Stimulated activated CD4-positive, alpha-beta T cell treated with anti-CD3 and anti-CD28 coated beads, Interleukin-12 subunit alpha, Interleukin-12 subunit beta, amount 100 ng/mL, for 4 hours (primary cell): ENCODE data around the gene DMRT1.
"Not testable (repeated sequence)": the region's sequence is repeated elsewhere in the genome, so short reads cannot be mapped to it uniquely, and the experiment has no call there.

Experiments used
- DNase-seq: peaks from one replicate; pipeline ENCODE4 v3.0.0-alpha.2; 2020

The DMRT1 gene

GRCh38 chr9:972501-973294, 131.2 kb downstream of the DMRT1 start:
- no peak for DNase-seq

DNA sequence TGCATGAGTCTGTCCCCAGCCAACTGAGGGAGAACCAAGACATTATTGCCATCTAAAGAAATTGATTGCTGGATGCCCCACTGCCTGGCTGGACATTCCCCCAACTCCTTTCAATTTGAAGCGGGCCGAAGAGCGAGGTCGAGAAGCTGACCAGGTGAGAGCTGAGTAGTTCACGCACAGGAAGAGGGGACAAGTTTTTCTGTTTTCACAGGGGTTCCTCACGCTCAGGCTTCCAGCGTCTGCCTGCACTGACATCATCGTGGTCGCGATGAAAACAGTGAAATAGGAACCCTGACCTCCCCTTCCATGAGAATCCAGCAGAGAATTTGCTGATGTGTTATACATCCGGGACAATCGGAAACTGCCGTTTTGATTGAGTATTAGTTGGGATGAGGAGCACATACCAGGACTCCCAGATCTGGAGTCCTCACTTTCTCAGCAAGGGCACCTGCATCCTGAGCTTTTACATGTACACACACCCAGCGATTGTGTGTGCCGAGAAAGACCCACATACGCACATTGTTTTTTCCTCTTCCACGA, 131.9 kb downstream of the DMRT1 start:
- no peak for DNase-seq

DNA sequence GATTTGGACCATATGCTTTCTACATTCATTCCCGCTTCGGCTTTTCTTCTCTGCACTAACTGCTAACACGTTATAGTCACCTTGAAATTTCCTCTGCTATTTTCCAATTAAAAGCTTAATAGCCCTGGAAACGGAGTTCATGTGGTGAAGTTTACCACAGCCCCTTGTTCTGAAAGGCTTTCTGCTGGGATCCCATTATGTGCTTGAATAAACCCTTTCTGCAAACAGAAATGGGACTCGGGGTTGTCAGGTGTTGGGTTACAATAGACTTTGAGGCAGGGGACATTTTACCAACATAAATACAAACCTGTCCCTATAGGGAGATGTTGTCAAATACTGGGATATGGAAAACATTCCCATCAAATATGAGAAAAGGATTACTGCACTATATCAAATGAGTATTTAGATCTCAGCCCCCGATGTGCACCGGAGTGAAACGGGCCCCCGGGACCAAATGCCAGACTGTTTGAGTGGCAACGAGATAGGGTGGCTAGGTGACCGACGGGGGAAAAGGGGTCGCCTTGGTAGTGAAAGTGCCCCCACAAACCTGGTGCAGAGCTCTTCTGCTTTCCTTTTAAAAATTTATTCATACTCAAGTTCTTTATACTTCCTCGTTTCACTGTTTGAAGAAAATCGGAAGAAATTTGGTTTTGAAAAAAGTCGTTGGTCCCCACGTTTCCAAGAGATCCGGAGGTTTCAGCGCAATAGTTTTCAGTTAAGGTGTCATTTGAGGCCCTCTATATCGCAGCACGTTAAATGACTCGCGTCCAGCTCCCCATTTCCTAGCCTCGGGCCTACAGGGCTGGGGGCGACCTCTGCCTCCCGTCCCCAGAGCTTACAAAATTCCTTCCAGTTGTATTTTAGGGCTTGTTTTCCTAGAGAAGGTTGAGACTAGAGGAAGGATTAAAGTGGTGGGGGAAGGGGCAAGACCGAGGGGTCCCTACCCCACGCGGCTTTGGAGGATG, 132.8 kb downstream of the DMRT1 start:
- no peak for DNase-seq

GRCh38 chr9:974996-975739, 133.7 kb downstream of the DMRT1 start:
- DNase-seq, result no peak

GRCh38 chr9:975740-976257, 134.3 kb downstream of the DMRT1 start:
- DNase-seq, result no peak

GRCh38 chr9:976258-976942, 134.9 kb downstream of the DMRT1 start, which contains the start of gene DMRT3:
DMRT3 (plus strand) TSS chr9:976655; CDS start chr9:977002, 347 bp downstream.
- DNase-seq, result no peak

GRCh38 chr9:976943-977837, 135.7 kb downstream of the DMRT1 start:
- no peak for DNase-seq

DNA sequence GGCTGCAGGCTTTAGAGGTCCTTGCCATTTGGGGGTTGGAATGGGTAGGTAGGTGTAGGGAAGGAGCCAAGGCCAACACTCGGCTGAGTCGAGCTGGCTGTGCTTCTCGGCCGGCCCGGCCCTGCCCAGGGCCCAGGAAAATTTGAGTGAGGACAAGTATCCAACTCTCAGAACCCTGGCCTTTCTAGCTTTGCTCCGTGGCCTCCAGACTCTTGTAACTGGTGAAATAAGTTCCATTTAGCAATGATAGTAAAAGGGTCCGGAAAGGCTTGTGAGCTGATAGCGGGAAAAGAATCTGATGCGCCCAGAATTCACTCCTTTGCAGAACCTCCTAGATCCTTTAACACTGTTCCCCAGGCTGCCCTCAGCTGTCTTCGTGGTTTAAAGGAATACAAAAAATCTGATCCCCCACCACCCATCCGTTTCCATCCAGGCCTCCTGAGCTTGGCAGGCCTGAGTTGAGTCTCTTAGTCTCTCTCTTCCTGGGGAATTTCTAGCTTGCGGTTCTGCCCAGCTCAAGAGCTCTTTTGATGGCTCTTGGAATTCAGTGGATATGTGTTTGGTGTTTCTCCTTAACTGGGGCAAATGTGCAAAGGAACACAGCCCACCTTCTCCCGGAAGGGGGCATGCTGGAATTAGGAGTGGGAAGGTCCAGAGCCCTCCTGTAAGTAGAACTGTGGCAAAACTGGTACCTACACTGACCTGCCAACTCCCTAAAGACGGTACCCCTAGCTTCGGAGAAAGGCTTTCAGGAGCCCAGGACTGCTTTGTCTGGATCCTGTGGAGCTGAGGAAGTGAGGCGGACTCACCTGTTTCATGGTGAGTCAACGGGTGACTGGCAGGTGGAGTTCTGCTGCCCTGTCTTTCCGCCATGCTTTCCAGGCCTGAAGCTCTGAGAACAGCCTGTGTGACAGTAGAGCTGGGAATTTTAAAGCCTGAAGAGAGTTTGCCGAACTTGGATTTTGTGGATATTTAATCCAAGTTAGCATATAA, 136.6 kb downstream of the DMRT1 start:
- DNase-seq, result no peak

- DNase-seq, result no peak
These were observed 138.5 kb downstream of the DMRT1 start for GRCh38 chr9:979983-980382.

- no peak for DNase-seq
These were observed 139.1 kb downstream of the DMRT1 start for GRCh38 chr9:980640-981039.

GRCh38 chr9:981491-981898, 140.0 kb downstream of the DMRT1 start:
- DNase-seq, result no peak

GRCh38 chr9:982394-983230, 141.1 kb downstream of the DMRT1 start:
- DNase-seq, result no peak

- DNase-seq, result no peak
These were observed 152.5 kb downstream of the DMRT1 start for GRCh38 chr9:994005-994404.

- DNase-seq, result no peak
These were observed 153.7 kb downstream of the DMRT1 start for GRCh38 chr9:995192-995591.

DNA sequence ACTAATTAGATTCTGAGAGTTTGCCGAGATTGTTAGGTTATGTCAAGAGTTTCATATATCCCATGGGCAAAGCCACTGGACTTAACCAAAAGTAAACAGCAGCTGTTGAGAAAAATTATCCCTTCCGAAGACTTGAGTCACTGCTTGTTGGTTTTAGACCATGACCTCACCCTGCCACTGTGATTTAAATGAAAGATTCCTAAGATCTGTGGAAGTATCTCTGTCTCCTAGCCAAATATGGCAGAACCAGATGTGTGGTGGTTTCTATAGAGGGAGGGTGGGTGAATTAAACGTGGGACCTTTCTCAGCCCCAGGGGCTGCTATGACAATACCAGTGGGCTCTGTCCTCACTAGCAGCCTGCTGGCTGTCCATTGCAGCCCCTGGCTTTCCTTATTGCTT, 154.3 kb downstream of the DMRT1 start:
- no peak for DNase-seq

DNA sequence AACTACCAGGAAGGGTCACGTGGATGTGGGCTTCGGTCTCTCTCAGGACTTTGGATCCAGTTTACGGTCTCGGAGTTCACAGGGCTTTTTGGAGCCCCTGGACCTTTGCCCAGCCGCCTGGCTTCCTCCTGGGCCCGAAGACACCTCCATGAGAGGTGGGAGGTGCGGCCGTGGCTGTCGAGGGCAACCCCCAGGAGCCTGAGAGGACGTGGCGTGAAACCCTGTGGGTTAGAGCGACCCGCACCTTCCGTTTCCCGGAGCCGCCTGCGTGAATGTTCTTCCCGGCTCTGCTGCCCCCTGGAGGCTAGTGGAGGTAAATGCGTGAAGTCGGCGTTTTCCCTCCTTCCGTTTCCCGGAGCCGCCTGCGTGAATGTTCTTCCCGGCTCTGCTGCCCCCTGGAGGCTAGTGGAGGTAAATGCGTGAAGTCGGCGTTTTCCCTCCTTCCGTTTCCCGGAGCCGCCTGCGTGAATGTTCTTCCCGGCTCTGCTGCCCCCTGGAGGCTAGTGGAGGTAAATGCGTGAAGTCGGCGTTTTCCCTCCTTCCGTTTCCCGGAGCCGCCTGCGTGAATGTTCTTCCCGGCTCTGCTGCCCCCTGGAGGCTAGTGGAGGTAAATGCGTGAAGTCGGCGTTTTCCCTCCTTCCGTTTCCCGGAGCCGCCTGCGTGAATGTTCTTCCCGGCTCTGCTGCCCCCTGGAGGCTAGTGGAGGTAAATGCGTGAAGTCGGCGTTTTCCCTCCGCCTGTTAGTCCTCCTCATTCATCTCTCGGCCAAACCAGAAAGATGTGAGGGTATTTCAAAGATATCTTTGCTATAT, 157.0 kb downstream of the DMRT1 start:
- DNase-seq, result not testable (repeated sequence)

DNA sequence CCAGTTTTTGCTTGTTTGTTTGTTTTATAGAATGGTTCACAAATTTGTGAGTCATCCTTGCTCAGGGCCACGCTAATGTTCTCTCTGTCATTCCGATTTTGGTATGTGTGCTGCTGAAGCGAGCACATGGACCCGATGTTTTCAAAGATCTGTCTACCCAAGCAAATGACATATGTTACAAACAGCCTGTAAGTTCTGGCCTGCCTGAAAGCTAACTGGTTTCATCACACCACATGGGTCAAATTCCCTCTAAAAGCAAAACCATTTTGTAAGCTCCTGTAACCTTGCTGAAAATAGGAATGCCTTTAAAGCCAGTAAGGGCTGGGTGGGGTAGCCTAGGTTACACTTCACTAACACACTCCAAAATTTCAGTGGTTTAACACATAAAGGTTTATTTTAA, 160.3 kb downstream of the DMRT1 start:
- no peak for DNase-seq

GRCh38 chr9:1002678-1003077, 161.2 kb downstream of the DMRT1 start:
- no peak for DNase-seq
